GM12891 (cell line): ENCODE measurements around the gene KRTAP20-4.

Experiments used
- PAX5 ChIP-seq: IDR thresholded peaks from 2 replicates; pipeline ENCODE4 v1.6.1; 2011; ENCODE audit warnings: low read length, moderate library complexity, mild to moderate bottlenecking; ENCODE audit not compliant: insufficient read depth, severe bottlenecking
- POLR2A ChIP-seq: IDR thresholded peaks from 2 replicates; pipeline ENCODE4 v1.6.1; 2011; ENCODE audit warnings: low read depth, low read length, control low read depth
- POLR2AphosphoS5 ChIP-seq: IDR thresholded peaks from 2 replicates; pipeline ENCODE4 v1.6.1; 2011; ENCODE audit warnings: low read depth, low read length, control low read depth
- POU2F2 ChIP-seq: IDR thresholded peaks from 2 replicates; pipeline ENCODE4 v1.6.1; 2011; ENCODE audit warnings: low read depth, mild to moderate bottlenecking, control low read depth, low read length, moderate library complexity
- SPI1 ChIP-seq: IDR thresholded peaks from 2 replicates; pipeline ENCODE4 v1.6.1; 2011; ENCODE audit warnings: low read depth, low read length, control low read depth
- TAF1 ChIP-seq: IDR thresholded peaks from 2 replicates; pipeline ENCODE4 v1.6.1; 2011; ENCODE audit warnings: low read depth, low read length, control low read depth

- TF ChIP-seq POLR2A (no peak), POLR2AphosphoS5 (no peak), TAF1 (no peak), PAX5 (no peak), SPI1 (no peak), POU2F2 (no peak)
Observed at GRCh38 chr21:30600787-30601186, 19.6 kb upstream of the KRTAP20-4 start, which contains the start of gene KRTAP22-1.
